Measurements from ENCODE around the gene WDR31. TPM values are rescaled to one million over a fixed set of nuclear protein-coding genes. Genes with fewer than 3 reads are reported as not detected.
A peak's percentile ranks its signal among the peaks of the same experiment; 100 is the strongest.

Gene WDR31
- total RNA-seq, 1 donor from 2014 or later = 3.6 TPM

DNA sequence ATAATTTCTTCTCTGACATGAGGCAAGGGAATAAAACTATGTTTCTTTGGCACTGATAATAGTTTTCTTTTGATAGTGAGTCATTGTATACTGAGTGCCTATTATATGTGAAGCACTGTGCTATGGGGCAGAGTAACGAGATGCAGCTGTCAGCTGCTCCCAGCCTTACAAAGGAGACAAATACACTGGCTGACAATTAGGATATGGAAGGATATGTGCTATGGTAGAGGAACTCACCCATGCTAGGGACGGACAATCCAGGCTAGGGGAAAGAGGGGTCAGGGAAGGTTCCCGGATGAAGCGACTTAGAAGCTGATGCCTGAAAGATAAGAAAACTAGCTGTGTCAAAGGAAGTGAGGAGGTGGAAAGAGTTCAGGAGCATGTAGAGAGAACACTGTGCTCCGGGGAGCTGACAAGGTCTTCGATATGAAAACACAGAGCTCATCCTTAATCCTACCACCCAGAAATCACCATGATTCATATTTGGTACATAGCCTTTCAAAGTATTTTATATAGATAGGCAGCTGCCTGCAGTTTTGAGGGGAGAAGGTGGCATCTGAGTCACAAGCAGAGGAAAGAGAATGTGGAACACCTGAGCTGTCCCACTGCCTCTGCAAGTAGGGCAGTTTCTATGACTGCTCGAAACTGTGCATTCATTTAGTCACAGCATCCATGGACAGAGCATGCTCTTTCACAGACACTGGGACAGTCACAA, 21.4 kb upstream of the WDR31 start:
- TF ChIP-seq CTCF (conservative IDR thresholded peaks at IDR 0.05) = no peak
- no peak for DNase-seq (ENCODE audit: low read depth, low spot score)
- Mint-ChIP-seq H3K4me3 (no peak overlapping the region), H3K27me3 (ENCODE audit: low read depth) (peaks cover 23% of the 10 kb centered on the region), H3K36me3 (ENCODE audit: low read depth) (no peaks in the 10 kb centered on the region), H3K4me1 (peaks cover 6% of the 10 kb centered on the region), H3K9me3 (no peaks in the 10 kb centered on the region), H3K27ac (ENCODE audit: unreplicated experiment) (peak overlapping the region; percentile 52)

- no peak for DNase-seq (ENCODE audit: low read depth, low spot score)
- peaks cover 34% of the 10 kb centered on the region for H3K27me3 Mint-ChIP-seq (ENCODE audit: low read depth)
- no peak for TF ChIP-seq CTCF (conservative IDR thresholded peaks at IDR 0.05)
- H3K4me1 Mint-ChIP-seq = peaks cover 6% of the 10 kb centered on the region
- no peak overlapping the region for H3K27ac Mint-ChIP-seq (ENCODE audit: unreplicated experiment)
- no peak overlapping the region for H3K4me3 Mint-ChIP-seq
- no peaks in the 10 kb centered on the region for H3K9me3 Mint-ChIP-seq
- no peaks in the 10 kb centered on the region for H3K36me3 Mint-ChIP-seq (ENCODE audit: low read depth)
Measured at GRCh38 chr9:113360242-113360842, 20.3 kb upstream of the WDR31 start.

DNA sequence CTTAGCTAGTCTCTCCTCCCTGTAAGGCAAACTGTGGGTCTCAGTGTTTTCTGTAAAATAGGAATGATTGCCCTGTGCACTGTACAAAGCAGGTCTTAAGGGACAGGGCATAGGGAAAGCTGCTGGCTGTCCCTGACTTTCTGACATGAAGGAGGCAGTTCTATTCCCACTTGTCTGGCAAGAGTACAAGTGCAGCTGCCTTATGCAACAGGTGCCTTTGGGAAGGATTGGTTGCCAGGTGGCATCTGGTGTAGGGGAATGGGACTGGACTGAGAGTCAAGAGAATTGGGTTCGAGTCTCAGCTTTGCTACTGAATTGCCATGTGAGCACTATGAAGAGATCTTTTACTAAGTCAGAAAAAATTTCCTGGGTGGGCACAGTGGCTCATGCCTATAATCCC, 19.3 kb upstream of the WDR31 start:
- no peaks in the 10 kb centered on the region for H3K36me3 Mint-ChIP-seq (ENCODE audit: low read depth)
- DNase-seq (ENCODE audit: low read depth, low spot score) = no peak

GRCh38 chr9:113356686-113357292, 16.7 kb upstream of the WDR31 start:
- Mint-ChIP-seq H3K9me3 (no peaks in the 10 kb centered on the region), H3K4me1 (peaks cover 6% of the 10 kb centered on the region), H3K27me3 (ENCODE audit: low read depth) (peaks cover 61% of the 10 kb centered on the region), H3K36me3 (ENCODE audit: low read depth) (no peaks in the 10 kb centered on the region), H3K27ac (ENCODE audit: unreplicated experiment) (no peak overlapping the region), H3K4me3 (no peak overlapping the region)
- no peak for DNase-seq (ENCODE audit: low read depth, low spot score)
- no peak for TF ChIP-seq CTCF (conservative IDR thresholded peaks at IDR 0.05)

More for the DNA sequence above, 19.3 kb upstream of the WDR31 start:
- Mint-ChIP-seq H3K27ac (ENCODE audit: unreplicated experiment) (no peak overlapping the region), H3K4me1 (peaks cover 6% of the 10 kb centered on the region), H3K9me3 (no peaks in the 10 kb centered on the region), H3K4me3 (no peak overlapping the region), H3K27me3 (ENCODE audit: low read depth) (peaks cover 43% of the 10 kb centered on the region)
- no peak for TF ChIP-seq CTCF (conservative IDR thresholded peaks at IDR 0.05)

GRCh38 chr9:113355040-113355596, 15.0 kb upstream of the WDR31 start:
- Mint-ChIP-seq H3K27me3 (ENCODE audit: low read depth) (peaks cover 70% of the 10 kb centered on the region), H3K4me3 (no peak overlapping the region), H3K9me3 (no peaks in the 10 kb centered on the region), H3K27ac (ENCODE audit: unreplicated experiment) (no peak overlapping the region), H3K36me3 (ENCODE audit: low read depth) (no peaks in the 10 kb centered on the region), H3K4me1 (no peaks in the 10 kb centered on the region)
- TF ChIP-seq CTCF (conservative IDR thresholded peaks at IDR 0.05) = no peak
- no peak for DNase-seq (ENCODE audit: low read depth, low spot score)
